HEK293 (cell line): ENCODE results near the gene SH2D1A.

Experiments used
- CTCF ChIA-PET: fragments of 350-600 bp; formaldehyde crosslinking; extraction: SDS; loops from one replicate; lab custom pipeline; 2021; ENCODE audit warnings: antibody characterized with exemption; lab: Yijun Ruan, JAX
- POLR2A ChIA-PET: fragments of 300-600 bp; formaldehyde crosslinking; extraction: SDS; loops from one replicate; lab custom pipeline; 2020; ENCODE audit warnings: antibody characterized with exemption, inconsistent platforms; lab: Yijun Ruan, JAX
- H3K27ac ChIP-seq: fragments of 200-500 bp; sonication (Bioruptor generic); 2 replicates; pipeline ENCODE4 v1.5.1; 2014; ENCODE audit warnings: low read depth, low read length, control low read depth, inconsistent platforms; ENCODE audit errors: extremely low read depth
- H3K36me3 ChIP-seq, 2 experiments: fragments of 200-500 bp in 1 of 2; sonication (Bioruptor generic) in 1 of 2; 1 replicate in 1 of 2; 2 replicates in 1 of 2; pipeline ENCODE4 v1.5.1; 2014 to 2017; ENCODE audit warnings: inconsistent platforms in 2 of 2, low read length in 2 of 2; ENCODE audit not compliant: control insufficient read depth in 2 of 2, insufficient read depth in 1 of 2
- H3K4me1 ChIP-seq: fragments of 200-500 bp; sonication (Bioruptor generic); 2 replicates; pipeline ENCODE4 v1.5.1; 2014; ENCODE audit warnings: mild to moderate bottlenecking, low read length, inconsistent platforms; ENCODE audit not compliant: control insufficient read depth, insufficient read depth
- H3K4me3 ChIP-seq: 2 replicates; pipeline ENCODE4 v1.5.1; 2011; ENCODE audit warnings: low read depth, mild to moderate bottlenecking, control low read depth, low read length, moderate library complexity
- H3K9me3 ChIP-seq: fragments of 200-500 bp; sonication (Bioruptor generic); 2 replicates; pipeline ENCODE4 v1.5.1; 2014; ENCODE audit warnings: low read depth, low read length, inconsistent platforms; ENCODE audit not compliant: control insufficient read depth, insufficient read depth
- GLIS2 ChIP-seq: fragments of 450-650 bp; formaldehyde crosslinking; IDR thresholded peaks from 2 replicates; pipeline ENCODE4 v1.5.1; 2016; ENCODE audit warnings: missing biosample characterization, missing genetic modification characterization
- ZFP41 ChIP-seq: fragments of 450-650 bp; formaldehyde crosslinking; IDR thresholded peaks from 2 replicates; pipeline ENCODE4 v1.5.1; 2016; ENCODE audit warnings: missing biosample characterization, missing genetic modification characterization, borderline replicate concordance
- ZNF184 ChIP-seq: fragments of 450-650 bp; IDR thresholded peaks from 2 replicates; pipeline ENCODE4 v1.5.1; 2018; ENCODE audit warnings: missing biosample characterization, mild to moderate bottlenecking, missing genetic modification characterization
- ZNF23 ChIP-seq: fragments of 450-650 bp; formaldehyde crosslinking; IDR thresholded peaks from 2 replicates; pipeline ENCODE4 v1.5.1; 2016; ENCODE audit warnings: missing biosample characterization, missing genetic modification characterization, borderline replicate concordance
- ZNF391 ChIP-seq: fragments of 450-650 bp; formaldehyde crosslinking; IDR thresholded peaks from 2 replicates; pipeline ENCODE4 v1.5.1; 2016; ENCODE audit warnings: low read depth, missing biosample characterization, missing genetic modification characterization, borderline replicate concordance
- ZNF596 ChIP-seq: fragments of 450-650 bp; IDR thresholded peaks from 2 replicates; pipeline ENCODE4 v1.5.0; 2018; ENCODE audit warnings: missing biosample characterization, mild to moderate bottlenecking, missing genetic modification characterization, moderate library complexity
- ZNF76 ChIP-seq: fragments of 450-650 bp; formaldehyde crosslinking; IDR thresholded peaks from 2 replicates; pipeline ENCODE4; 2016; ENCODE audit warnings: low read depth, missing biosample characterization, missing genetic modification characterization, borderline replicate concordance
- ZSCAN23 ChIP-seq: fragments of 450-650 bp; formaldehyde crosslinking; IDR thresholded peaks from 2 replicates; pipeline ENCODE4 v1.5.1; 2016; ENCODE audit warnings: missing biosample characterization, missing genetic modification characterization
- TF ChIP-seq, protein P1 (sequence below): fragments of 450-650 bp; formaldehyde crosslinking; conservative IDR thresholded peaks from 2 replicates; pipeline ENCODE4 v1.5.1; 2016; ENCODE audit warnings: low read depth, missing biosample characterization, missing genetic modification characterization
- TF ChIP-seq, protein P2 (sequence below): fragments of 450-650 bp; formaldehyde crosslinking; IDR thresholded peaks from 2 replicates; pipeline ENCODE4 v1.5.1; 2016; ENCODE audit warnings: missing biosample characterization, missing genetic modification characterization
- TF ChIP-seq, protein P3 (sequence below): fragments of 450-650 bp; formaldehyde crosslinking; IDR thresholded peaks from 2 replicates; pipeline ENCODE4 v1.5.1; 2016; ENCODE audit warnings: missing biosample characterization, missing genetic modification characterization, borderline replicate concordance

Gene SH2D1A

DNA sequence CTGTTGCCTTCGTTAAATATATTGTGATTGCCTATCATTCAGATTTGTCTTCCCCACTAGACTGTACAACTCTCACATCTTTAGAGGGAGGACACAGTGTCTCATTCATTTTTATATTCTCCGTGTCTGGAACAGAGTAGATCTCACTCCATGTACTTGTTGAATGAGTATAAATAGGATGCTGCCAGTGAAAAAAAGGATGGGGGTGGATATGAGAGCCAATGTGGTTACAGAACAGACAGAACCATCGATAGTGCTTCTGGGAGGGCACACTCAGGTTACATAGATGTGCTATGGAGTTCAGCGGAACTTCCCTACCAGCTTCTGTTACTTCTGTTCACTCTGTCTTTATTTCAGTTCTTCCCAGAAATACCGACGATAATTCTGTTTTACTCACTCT is 66.9 kb downstream of the SH2D1A start (continued):
- TF ChIP-seq ZSCAN23 (tag by site-specific recombination) (no peak), ZNF23 (tag by site-specific recombination) (no peak), GLIS2 (tag by site-specific recombination) (no peak), ZNF184 (tag by site-specific recombination) (no peak), ZNF596 (tag by site-specific recombination) (no peak), ZFP41 (tag by site-specific recombination) (no peak)
- TF ChIP-seq, protein P1, sequence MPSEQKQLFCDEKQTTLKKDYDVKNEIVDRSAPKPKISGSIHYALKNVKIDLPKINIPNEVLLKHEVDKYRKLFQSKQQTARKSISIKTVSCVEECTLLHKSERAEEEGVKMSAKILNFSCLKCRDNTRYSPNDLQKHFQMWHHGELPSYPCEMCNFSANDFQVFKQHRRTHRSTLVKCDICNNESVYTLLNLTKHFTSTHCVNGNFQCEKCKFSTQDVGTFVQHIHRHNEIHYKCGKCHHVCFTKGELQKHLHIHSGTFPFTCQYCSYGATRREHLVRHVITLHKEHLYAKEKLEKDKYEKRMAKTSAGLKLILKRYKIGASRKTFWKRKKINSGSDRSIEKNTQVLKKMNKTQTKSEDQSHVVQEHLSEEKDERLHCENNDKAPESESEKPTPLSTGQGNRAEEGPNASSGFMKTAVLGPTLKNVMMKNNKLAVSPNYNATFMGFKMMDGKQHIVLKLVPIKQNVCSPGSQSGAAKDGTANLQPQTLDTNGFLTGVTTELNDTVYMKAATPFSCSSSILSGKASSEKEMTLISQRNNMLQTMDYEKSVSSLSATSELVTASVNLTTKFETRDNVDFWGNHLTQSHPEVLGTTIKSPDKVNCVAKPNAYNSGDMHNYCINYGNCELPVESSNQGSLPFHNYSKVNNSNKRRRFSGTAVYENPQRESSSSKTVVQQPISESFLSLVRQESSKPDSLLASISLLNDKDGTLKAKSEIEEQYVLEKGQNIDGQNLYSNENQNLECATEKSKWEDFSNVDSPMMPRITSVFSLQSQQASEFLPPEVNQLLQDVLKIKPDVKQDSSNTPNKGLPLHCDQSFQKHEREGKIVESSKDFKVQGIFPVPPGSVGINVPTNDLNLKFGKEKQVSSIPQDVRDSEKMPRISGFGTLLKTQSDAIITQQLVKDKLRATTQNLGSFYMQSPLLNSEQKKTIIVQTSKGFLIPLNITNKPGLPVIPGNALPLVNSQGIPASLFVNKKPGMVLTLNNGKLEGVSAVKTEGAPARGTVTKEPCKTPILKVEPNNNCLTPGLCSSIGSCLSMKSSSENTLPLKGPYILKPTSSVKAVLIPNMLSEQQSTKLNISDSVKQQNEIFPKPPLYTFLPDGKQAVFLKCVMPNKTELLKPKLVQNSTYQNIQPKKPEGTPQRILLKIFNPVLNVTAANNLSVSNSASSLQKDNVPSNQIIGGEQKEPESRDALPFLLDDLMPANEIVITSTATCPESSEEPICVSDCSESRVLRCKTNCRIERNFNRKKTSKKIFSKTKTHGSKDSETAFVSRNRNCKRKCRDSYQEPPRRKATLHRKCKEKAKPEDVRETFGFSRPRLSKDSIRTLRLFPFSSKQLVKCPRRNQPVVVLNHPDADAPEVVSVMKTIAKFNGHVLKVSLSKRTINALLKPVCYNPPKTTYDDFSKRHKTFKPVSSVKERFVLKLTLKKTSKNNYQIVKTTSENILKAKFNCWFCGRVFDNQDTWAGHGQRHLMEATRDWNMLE (tag by site-specific recombination): no peak
- TF ChIP-seq, protein P2, sequence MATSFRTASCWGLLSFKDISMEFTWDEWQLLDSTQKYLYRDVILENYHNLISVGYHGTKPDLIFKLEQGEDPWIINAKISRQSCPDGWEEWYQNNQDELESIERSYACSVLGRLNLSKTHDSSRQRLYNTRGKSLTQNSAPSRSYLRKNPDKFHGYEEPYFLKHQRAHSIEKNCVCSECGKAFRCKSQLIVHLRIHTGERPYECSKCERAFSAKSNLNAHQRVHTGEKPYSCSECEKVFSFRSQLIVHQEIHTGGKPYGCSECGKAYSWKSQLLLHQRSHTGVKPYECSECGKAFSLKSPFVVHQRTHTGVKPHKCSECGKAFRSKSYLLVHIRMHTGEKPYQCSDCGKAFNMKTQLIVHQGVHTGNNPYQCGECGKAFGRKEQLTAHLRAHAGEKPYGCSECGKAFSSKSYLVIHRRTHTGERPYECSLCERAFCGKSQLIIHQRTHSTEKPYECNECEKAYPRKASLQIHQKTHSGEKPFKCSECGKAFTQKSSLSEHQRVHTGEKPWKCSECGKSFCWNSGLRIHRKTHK (tag by site-specific recombination): no peak

DNA sequence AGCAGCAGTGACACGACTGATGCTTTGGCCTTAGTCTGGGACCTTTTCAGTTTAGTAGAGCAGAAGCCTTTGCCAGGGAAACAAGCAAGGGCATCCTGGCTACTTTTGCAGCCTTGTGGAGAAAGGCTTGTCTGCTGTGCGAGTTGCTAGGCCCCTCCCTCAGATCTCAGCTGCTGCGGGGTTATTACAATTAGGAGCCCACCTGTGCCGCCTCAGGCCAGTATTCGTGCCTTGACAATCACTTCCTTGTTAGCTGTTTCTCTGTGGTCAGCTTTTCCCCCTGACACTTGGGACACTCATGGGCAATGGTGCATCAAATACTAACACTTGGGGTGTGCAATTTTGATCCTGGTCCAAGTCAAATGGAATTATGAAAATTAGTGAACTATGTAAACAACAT is 67.9 kb downstream of the SH2D1A start:
- TF ChIP-seq ZNF76 (tag by site-specific recombination) (no peak), ZNF391 (no peak), GLIS2 (tag by site-specific recombination) (no peak), ZNF184 (tag by site-specific recombination) (no peak)
- Histone ChIP-seq H3K4me3 (no peak overlapping the region), H3K9me3 (no peaks in the 10 kb centered on the region), H3K27ac (no peak overlapping the region), H3K36me3 (no peaks in the 10 kb centered on the region), H3K4me1 (no peaks in the 10 kb centered on the region)
- ChIA-PET CTCF (no interaction called here), POLR2A (no interaction called here)

DNA sequence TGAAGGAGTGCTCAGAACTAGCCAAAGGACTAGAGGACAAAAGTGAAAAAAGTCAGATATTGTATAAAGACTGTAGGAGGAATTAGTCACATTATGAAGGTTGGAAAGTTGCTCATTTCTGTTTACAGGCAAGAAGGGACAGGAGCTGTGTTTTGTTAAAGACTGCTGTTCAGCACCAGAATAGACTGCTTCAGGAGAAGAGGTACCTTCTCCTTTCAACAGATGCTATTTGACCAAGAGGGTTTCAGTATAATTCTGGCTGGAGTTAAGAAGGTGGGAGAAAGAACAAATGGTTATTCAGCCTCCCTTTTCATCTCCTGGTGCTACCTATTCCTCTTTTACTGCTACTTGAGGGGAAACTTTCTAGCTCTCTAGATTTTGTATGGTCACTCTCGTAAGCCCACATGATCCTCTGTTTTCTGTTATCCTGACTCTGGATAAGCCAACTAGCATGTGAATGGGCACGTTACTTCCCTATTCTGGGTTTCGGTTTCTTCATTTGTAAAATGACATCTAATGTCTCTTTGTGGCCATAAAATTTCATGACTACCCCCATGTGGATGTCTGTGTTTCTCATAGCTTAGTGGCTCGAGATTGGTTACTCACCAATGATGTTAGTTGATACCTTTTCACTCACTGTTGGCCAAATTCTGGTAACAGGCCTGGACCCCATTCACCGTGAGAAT is 68.9 kb downstream of the SH2D1A start:
- H3K4me3 ChIP-seq: no peak overlapping the region
- POLR2A ChIA-PET: no interaction called here
- H3K4me1 ChIP-seq: no peaks in the 10 kb centered on the region
- H3K27ac ChIP-seq: no peak overlapping the region
- TF ChIP-seq, protein P3, sequence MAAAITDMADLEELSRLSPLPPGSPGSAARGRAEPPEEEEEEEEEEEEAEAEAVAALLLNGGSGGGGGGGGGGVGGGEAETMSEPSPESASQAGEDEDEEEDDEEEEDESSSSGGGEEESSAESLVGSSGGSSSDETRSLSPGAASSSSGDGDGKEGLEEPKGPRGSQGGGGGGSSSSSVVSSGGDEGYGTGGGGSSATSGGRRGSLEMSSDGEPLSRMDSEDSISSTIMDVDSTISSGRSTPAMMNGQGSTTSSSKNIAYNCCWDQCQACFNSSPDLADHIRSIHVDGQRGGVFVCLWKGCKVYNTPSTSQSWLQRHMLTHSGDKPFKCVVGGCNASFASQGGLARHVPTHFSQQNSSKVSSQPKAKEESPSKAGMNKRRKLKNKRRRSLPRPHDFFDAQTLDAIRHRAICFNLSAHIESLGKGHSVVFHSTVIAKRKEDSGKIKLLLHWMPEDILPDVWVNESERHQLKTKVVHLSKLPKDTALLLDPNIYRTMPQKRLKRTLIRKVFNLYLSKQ (tag by site-specific recombination): no peak
- no peaks in the 10 kb centered on the region for H3K36me3 ChIP-seq
- no peaks in the 10 kb centered on the region for H3K9me3 ChIP-seq
- CTCF ChIA-PET: no interaction called here
